ENCODE results near the gene PGLYRP1.
A peak's percentile ranks its signal among the peaks of the same experiment; 100 is the strongest.

PGLYRP1 gene

DNA sequence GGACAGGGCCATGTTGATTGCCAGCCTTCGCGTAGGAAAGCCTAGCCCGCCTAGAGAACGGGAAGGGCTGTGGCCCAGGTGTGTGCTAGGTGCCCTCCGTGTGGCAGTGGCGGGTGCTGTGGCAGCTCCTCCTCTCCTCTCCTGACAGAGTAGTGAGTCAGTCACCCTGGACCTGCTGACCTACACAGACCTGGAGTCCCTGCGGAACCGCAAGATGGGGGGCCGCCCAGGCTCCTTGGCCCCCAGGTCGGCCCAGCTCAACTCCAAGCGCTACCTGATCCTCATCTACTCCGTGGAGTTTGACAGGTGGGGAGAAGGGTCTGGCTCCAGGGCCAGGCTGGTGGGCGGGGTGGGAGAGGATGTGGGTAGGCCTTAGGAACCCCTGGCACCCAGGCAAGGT is 16.4 kb downstream of the PGLYRP1 start:
- DNase-seq (ENCODE audit: low read depth in 1 of 2, low spot score in 1 of 2), result no peak

DNA sequence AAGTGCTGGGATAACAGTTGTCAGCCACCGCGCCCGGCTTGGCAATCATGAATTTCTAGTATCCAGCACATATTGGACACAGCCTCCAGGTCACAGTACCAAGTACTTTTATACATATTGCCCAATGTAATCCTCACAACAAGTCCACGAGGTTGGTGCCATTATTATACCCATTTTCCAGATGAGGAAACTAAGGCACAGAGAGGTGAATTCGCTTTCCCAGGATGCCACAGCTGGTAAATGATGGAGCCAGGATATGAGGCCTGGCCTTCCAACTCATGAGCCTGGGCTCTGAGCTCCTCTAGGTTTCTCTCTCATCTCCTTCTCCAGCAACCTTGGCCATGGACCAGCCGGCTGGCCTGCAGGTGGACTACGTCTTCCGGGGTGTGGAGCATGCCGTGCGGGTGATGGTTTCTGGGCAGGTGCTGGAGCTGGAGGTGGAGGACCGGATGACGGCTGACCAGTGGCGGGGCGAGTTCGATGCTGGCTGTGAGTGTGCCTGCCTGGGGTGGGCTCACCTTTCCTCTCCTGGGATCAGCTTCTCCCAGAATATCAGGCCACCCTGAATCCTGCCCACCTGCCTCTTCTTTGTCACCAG is 20.1 kb downstream of the PGLYRP1 start:
- DNase-seq (ENCODE audit: low read depth in 1 of 2, low spot score in 1 of 2), result no peak

DNA sequence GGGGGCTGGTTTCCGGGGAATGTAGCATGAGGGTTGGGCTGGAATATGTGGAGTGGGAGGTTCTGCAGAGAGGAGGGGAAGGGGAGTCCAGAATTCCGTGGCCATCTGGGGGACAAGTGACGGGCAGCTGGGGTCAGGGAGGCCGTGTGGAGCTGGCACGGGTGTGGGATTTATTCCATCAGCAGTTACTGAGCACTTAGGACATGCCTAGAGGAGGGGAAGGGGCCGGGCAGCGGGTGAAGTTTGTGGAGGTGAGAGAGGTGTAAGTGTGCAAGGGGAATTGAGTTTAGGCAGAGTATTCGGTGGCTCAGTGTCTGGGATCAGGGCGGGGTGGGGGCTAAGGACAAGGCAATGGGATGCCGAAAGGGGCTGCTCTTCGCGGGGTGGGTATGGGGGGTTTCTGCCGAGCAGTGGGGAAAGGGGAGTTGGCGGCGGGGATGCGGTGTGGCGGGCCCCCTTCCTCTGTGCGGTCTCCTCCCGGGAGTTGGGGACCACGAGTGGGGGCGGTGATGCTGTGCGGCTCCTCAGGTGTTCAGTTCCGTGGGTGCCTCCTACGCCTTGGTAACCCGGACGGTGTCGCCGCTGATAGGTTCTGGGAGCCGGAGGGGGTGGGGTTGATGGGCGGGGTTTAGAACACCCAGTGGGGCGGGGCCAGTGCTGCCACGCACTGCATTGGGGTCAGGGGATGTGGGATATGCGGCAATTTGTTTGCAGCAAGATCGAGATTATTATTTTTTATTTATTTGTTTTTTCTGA is 22.2 kb downstream of the PGLYRP1 start:
- DNase-seq (ENCODE audit: low read depth in 1 of 2, low spot score in 1 of 2), result peak; percentile 24 to 46

DNA sequence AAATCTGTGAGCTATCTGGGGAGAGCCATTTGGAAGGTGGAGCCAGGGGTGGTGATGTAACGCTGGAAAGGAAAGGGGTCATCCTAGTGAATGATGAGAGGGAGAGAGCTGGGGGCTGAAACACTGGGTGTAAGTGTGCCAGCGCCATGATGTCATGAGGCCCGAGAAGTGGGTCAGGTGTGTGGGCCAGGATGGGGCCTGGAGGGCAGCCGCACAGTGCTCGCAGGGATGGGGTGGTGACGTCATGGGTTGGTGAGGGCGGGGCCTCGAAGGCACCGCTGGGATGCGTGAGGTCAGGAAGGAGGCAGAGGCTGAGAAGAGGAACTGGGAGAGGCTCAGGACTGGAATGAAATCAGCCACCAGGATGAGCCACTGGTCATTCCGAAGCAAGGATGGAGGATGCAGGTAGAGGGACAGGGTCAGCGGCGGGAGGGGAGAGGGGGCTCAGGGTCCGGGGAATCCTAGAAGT is 23.2 kb downstream of the PGLYRP1 start:
- DNase-seq (ENCODE audit: low read depth in 1 of 2, low spot score in 1 of 2), result no peak

DNA sequence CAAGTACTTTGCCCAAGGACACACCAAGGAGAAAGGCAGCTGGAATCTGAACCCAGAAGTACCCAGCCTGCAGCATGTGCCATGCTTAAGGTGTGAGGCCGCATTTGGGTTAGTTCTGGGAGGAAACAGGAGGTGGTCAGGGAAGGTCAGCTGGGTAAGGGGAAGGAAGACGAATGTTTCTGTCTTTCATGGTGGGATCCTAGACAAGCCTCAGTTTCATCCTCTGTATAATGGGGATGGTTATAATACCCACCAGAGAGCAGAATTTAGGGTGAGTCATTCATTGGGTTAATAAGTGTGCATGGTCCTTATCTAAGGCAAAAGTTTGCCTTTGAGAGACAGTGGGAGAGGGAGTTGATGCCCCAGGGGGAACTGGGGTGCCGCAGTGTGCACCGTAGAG is 24.0 kb downstream of the PGLYRP1 start:
- no peak for DNase-seq (ENCODE audit: low read depth in 1 of 2, low spot score in 1 of 2)

GRCh38 chr19:45996933-45997332 is 25.9 kb downstream of the PGLYRP1 start:
- DNase-seq (ENCODE audit: low read depth in 1 of 2, low spot score in 1 of 2), result no peak

GRCh38 chr19:45995715-45996385 is 27.0 kb downstream of the PGLYRP1 start:
- no peak for DNase-seq (ENCODE audit: low read depth in 1 of 2, low spot score in 1 of 2)

GRCh38 chr19:45994998-45995714 is 27.7 kb downstream of the PGLYRP1 start, which contains the start of gene CCDC61:
TSS of gene CCDC61 (plus strand) at chr19:45995467. CDS start at chr19:46003019, 7,552 bp downstream.
- peak; percentile 91 to 97 for DNase-seq (ENCODE audit: low read depth in 1 of 2, low spot score in 1 of 2)

- no peak for DNase-seq (ENCODE audit: low read depth in 1 of 2, low spot score in 1 of 2)
These were observed 28.3 kb downstream of the PGLYRP1 start for GRCh38 chr19:45994456-45994997.

GRCh38 chr19:45990113-45990728 is 32.6 kb downstream of the PGLYRP1 start:
- DNase-seq (ENCODE audit: low read depth in 1 of 2, low spot score in 1 of 2), result no peak

GRCh38 chr19:45985321-45985720 is 37.5 kb downstream of the PGLYRP1 start:
- DNase-seq (ENCODE audit: low read depth in 1 of 2, low spot score in 1 of 2), result no peak

DNA sequence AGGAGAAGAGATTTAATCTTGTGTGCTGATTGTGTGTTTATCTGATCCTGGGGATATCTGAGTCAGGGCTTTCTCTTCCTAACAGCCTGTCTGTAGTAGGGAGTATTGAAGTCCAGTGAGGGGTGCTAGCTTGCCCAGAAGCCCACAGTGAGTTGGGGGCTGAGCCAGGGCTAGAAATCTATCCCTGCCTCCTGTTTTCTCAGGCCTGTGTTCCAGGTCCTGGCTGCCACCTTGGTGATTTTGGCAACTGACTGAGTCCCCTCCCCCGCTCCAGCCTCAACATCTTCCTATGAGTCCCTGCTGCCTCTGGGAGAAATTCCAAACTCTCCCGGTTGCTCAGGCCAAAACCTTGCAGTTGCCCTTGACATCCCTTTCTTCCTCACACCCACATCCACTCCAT is 41.5 kb downstream of the PGLYRP1 start:
- DNase-seq (ENCODE audit: low read depth in 1 of 2, low spot score in 1 of 2), result no peak

DNA sequence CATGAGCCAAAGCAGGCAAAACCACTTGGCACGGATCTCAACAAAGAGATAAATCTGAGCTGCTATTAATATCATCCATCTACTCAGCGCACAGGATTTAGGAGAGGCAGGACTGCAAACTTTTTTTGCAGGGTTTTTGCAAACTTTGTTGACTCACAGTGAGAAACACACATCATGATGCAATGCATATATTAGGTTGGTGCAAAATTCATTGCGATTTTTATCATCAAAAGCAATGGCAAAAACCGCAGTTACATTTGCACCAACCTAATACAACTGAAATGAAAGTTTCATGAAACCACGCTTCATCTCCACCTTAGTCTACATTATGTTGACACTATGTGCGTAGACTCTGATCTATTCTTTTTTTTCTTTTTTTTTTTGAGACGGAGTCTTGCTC is 44.7 kb downstream of the PGLYRP1 start:
- no peak for DNase-seq (ENCODE audit: low read depth in 1 of 2, low spot score in 1 of 2)

- DNase-seq (ENCODE audit: low read depth in 1 of 2, low spot score in 1 of 2), result no peak
These were observed 46.7 kb downstream of the PGLYRP1 start for GRCh38 chr19:45976178-45976577.

- DNase-seq (ENCODE audit: low read depth in 1 of 2, low spot score in 1 of 2), result no peak
These were observed 47.4 kb downstream of the PGLYRP1 start for GRCh38 chr19:45975306-45976070.

GRCh38 chr19:45973553-45974338 is 49.1 kb downstream of the PGLYRP1 start, which contains the start of gene NOVA2:
TSS of gene NOVA2 (minus strand) at chr19:45973865. CDS start at chr19:45973351, 514 bp downstream.
- no peak for DNase-seq (ENCODE audit: low read depth in 1 of 2, low spot score in 1 of 2)

- DNase-seq (ENCODE audit: low read depth in 1 of 2, low spot score in 1 of 2), result no peak
These were observed 49.8 kb downstream of the PGLYRP1 start for GRCh38 chr19:45972947-45973540.

DNA sequence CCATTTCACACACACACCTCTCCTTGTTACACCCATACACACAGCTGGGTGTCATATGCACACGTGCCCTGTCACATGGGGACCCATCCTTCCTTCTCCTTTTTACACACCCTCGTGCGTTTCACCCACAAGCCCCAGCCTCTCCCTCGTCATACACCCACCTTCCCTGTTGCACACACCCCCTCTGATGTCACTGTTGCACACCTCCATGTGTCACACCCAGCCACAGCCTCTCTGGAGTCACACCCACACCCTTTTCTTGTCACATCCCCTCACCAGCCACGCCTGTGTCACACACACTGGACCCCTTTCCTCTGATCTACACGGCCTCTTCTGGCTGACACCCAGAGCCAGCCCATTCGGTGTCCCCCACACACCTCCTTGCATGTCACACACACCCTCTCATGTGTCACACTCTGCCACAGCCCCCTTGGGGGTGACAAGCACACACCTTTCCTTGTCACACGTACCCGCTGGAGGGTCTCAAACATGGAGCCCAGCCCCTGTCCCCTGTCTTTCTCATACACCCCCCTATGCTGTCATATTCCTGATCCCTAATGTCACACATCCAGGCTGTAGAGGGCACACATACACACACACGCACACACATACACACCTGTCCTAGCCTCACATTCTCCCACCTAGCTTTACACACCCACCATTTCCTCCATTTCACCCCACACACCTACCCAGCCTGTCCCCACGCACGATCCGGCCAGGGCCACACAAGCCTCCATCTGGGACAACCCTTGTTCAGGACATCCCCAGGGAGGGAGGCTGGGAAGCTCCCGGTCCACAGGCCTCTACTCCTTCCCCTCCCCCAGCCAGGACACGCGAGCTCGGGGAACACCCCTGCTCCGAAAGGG is 50.5 kb downstream of the PGLYRP1 start:
- no peak for DNase-seq (ENCODE audit: low read depth in 1 of 2, low spot score in 1 of 2)

Data from activated CD4-positive, alpha-beta T cell treated with anti-CD3 and anti-CD28 coated beads, Interleukin-2, amount 50 U/mL, for 24 hours (primary cell).